AG04450 (cell line): ENCODE results near the gene PRRC2A. TPM values are rescaled to one million over a fixed set of nuclear protein-coding genes. Genes with fewer than 3 reads are reported as not detected.

Experiments
- CTCF ChIA-PET: fragments of 300-600, 350-600 bp; formaldehyde crosslinking; extraction: SDS; loops from one replicate; lab custom pipeline; 2022; ENCODE audit warnings: antibody characterized with exemption, inconsistent platforms; lab: Charles Lee
- POLR2A ChIA-PET: fragments of 350-600 bp; formaldehyde crosslinking; extraction: SDS; loops from one replicate; lab custom pipeline; 2021; ENCODE audit warnings: antibody characterized with exemption, inconsistent platforms; lab: Yijun Ruan, JAX
- DNase-seq: peaks from one replicate; pipeline ENCODE4 v3.0.0-alpha.2; 2011; ENCODE audit warnings: low read depth, low spot score
- H3K27ac ChIP-seq: one replicate; pipeline ENCODE4 v1.5.1; 2012; ENCODE audit warnings: low read depth, low read length, control low read depth
- H3K27me3 ChIP-seq: one replicate; pipeline ENCODE4 v1.6.0; 2012; ENCODE audit warnings: low read length; ENCODE audit not compliant: control insufficient read depth, insufficient read depth
- H3K4me3 ChIP-seq: 2 replicates; pipeline ENCODE4 v1.5.1; 2011; ENCODE audit warnings: mild to moderate bottlenecking, low read depth, low read length, control low read depth
- H3K9me3 ChIP-seq: 2 replicates; pipeline ENCODE4 v1.5.1; 2012; ENCODE audit warnings: low read length; ENCODE audit not compliant: control insufficient read depth, insufficient read depth
- CTCF ChIP-seq: IDR thresholded peaks from 2 replicates; pipeline ENCODE4 v1.5.1; 2011; ENCODE audit warnings: low read depth, low read length, control low read depth, inconsistent platforms
- polyA plus RNA-seq: library from polyadenylated mRNA; depleted of rRNA; stranded (reverse); fragments of >200 nt; gene quantifications from 2 replicates; pipeline ENCODE4 v1.2.3, GENCODE V29; 2011

The PRRC2A gene
- polyA plus RNA-seq, 1 experiment, result 24.8 TPM

GRCh38 chr6:31580807-31581433 lies 39.6 kb upstream of the PRRC2A start:
- Histone ChIP-seq H3K27me3 (peaks cover 5% of the 10 kb centered on the region), H3K9me3 (no peaks in the 10 kb centered on the region; the same call in 1 of the 2 replicates), H3K27ac (peak overlapping the region; percentile 57), H3K4me3 (peak overlapping the region; percentile 86)
- peak; percentile 87 for TF ChIP-seq CTCF
- DNase-seq, result peak; percentile 42
- POLR2A ChIA-PET, result interaction anchor here (0.5 to 0.7 kb wide), 3 partner anchors 38 to 555 kb away, joined by 3 to 5 read pairs (median 3); partner anchors contain the start of gene ATF6B
- CTCF ChIA-PET, result interaction anchor here (0.9 to 9.5 kb wide), 17 partner anchors 9 to 40 kb away, joined by 3 to 132 read pairs (median 5); partner anchors contain the start of genes ATP6V1G2, DDX39B, NCR3 and NFKBIL1

- no peak for DNase-seq
- H3K27ac ChIP-seq, result no peak overlapping the region
- no peak for TF ChIP-seq CTCF
- POLR2A ChIA-PET, result interaction anchor here (0.5 kb wide), 1 partner anchor 547 kb away, joined by 3 read pairs; the partner anchor contains the start of gene ATF6B
- no peaks in the 10 kb centered on the region; the same call in 1 of the 2 replicates for H3K9me3 ChIP-seq
- CTCF ChIA-PET, result interaction anchor here (0.6 to 9.5 kb wide), 11 partner anchors 9 to 103 kb away, joined by 3 to 132 read pairs (median 8); partner anchors contain the start of genes ATP6V1G2, NCR3 and NFKBIL1
- H3K4me3 ChIP-seq, result peak overlapping the region; percentile 86
- H3K27me3 ChIP-seq, result peaks cover 3% of the 10 kb centered on the region
Measured at GRCh38 chr6:31581434-31582229, 38.9 kb upstream of the PRRC2A start.

- Histone ChIP-seq H3K27me3 (peaks cover 2% of the 10 kb centered on the region), H3K4me3 (peak within 1 kb of the TSS; percentile 86), H3K27ac (no peak within 1 kb of the TSS), H3K9me3 (no peaks in the 10 kb centered on the region; the same call in 1 of the 2 replicates)
- ChIA-PET CTCF (interaction anchor here (0.6 to 9.5 kb wide), 8 partner anchors 8 to 103 kb away, joined by 3 to 132 read pairs (median 12); partner anchors contain the start of genes ATP6V1G2 and NFKBIL1), POLR2A (no interaction called here)
- DNase-seq, result no peak
- TF ChIP-seq CTCF, result no peak
Measured at GRCh38 chr6:31582230-31582643, 38.3 kb upstream of the PRRC2A start, which contains the start of gene LTB. Gene LTB, minus strand, starts transcription at chr6:31582424. Its CDS starts 7 bp downstream, at chr6:31582417.

GRCh38 chr6:31585491-31585890 lies 35.0 kb upstream of the PRRC2A start:
- TF ChIP-seq CTCF, result peak; percentile 33
- Histone ChIP-seq H3K27me3 (peaks cover 2% of the 10 kb centered on the region), H3K4me3 (no peak overlapping the region), H3K27ac (no peak overlapping the region), H3K9me3 (no peaks in the 10 kb centered on the region; the same call in 1 of the 2 replicates)
- CTCF ChIA-PET, result interaction anchor here (5.8 kb wide), 1 partner anchor 12 kb away, joined by 47 read pairs; no protein-coding TSS in a partner anchor
- POLR2A ChIA-PET, result no interaction called here
- DNase-seq, result no peak
